RWPE1 (cell line): ENCODE data around the gene CDR2.

ENCODE experiments used
- CTCF ChIA-PET: fragments of 350-600 bp; sonication (Branson Sonifier 250); formaldehyde crosslinking; extraction: SDS; loops from one replicate; lab custom pipeline; 2021; lab: Yijun Ruan, JAX
- POLR2A ChIA-PET: fragments of 400-600 bp; formaldehyde crosslinking; extraction: SDS; loops from one replicate; lab custom pipeline; 2020; ENCODE audit warnings: antibody characterized with exemption; ENCODE audit not compliant: low non-redundant PET; lab: Yijun Ruan, JAX
- DNase-seq: peaks from one replicate; pipeline ENCODE4 v3.0.0; 2012; ENCODE audit warnings: low spot score
- H3K27ac ChIP-seq: fragments of 450-650 bp; 2 replicates; pipeline ENCODE4 v1.5.1; 2017
- TF ChIP-seq, protein P1 (sequence below): fragments of 450-650 bp; conservative IDR thresholded peaks from 2 replicates; pipeline ENCODE4 v1.5.1; 2017; ENCODE audit warnings: low read depth, mild to moderate bottlenecking

The CDR2 gene

GRCh38 chr16:22299036-22299435 lies 75.4 kb downstream of the CDR2 start:
- POLR2A ChIA-PET, result interaction anchor here (0.6 kb wide), 1 partner anchor 74 kb away, joined by 3 read pairs; no protein-coding TSS in a partner anchor
- CTCF ChIA-PET, result interaction anchor here (0.6 to 0.7 kb wide), 3 partner anchors 9 to 176 kb away, joined by 3 read pairs; no protein-coding TSS in a partner anchor
- H3K27ac ChIP-seq, result peak overlapping the region; percentile 18; the same call in 1 of the 2 replicates
- DNase-seq, result no peak
- TF ChIP-seq, protein P1, sequence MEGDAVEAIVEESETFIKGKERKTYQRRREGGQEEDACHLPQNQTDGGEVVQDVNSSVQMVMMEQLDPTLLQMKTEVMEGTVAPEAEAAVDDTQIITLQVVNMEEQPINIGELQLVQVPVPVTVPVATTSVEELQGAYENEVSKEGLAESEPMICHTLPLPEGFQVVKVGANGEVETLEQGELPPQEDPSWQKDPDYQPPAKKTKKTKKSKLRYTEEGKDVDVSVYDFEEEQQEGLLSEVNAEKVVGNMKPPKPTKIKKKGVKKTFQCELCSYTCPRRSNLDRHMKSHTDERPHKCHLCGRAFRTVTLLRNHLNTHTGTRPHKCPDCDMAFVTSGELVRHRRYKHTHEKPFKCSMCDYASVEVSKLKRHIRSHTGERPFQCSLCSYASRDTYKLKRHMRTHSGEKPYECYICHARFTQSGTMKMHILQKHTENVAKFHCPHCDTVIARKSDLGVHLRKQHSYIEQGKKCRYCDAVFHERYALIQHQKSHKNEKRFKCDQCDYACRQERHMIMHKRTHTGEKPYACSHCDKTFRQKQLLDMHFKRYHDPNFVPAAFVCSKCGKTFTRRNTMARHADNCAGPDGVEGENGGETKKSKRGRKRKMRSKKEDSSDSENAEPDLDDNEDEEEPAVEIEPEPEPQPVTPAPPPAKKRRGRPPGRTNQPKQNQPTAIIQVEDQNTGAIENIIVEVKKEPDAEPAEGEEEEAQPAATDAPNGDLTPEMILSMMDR, result no peak

GRCh38 chr16:22297871-22298733 lies 76.3 kb downstream of the CDR2 start:
- TF ChIP-seq, protein P1, result no peak
- ChIA-PET POLR2A (no interaction called here), CTCF (interaction anchor here (0.6 to 1.3 kb wide), 4 partner anchors 106 to 345 kb away, joined by 3 to 6 read pairs (median 4); no protein-coding TSS in a partner anchor)
- DNase-seq, result peak; percentile 87
- H3K27ac ChIP-seq, result peak overlapping the region; percentile 90

DNA sequence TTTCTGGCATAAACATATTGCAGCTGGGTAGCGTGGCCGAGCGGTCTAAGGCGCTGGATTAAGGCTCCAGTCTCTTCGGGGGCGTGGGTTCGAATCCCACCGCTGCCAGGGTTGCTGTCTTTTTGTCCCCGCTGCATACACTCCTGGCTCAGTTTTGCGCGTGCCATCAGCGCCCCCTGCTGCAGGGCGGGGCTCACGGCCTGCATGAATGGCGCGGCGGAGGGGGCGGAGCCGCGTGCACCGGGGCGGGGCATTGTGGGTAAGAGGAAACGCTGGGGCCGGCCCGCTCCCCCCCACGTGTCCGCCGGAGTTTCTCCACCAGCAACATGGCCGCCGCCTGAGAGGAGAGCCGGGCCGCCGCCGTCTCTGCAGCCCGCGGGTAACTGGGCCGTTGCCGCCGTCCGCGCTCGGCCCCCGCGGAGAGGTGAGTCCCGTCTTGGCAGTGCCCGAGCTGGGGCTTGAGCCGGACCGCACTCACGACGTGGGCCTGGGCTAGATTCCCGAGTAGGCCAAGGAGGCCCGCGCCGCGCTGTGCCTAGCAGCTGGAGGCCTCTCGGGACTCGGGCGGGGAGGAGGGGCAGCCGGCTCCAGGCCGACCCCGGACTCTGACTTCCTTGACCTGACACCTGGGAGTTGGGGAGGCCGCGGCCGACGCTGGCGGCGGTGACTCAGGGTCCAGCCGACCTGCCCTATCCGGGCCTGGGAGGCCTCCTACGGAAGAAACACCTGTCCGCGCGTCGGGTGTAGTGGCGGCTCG lies 77.1 kb downstream of the CDR2 start, which contains the start of gene POLR3E:
POLR3E (plus strand) TSS at position 296 of the 757 bp plus-strand sequence. CDS start 5,560 bp downstream, outside the sequence.
- peak within 1 kb of the TSS; percentile 90 for H3K27ac ChIP-seq
- POLR2A ChIA-PET, result no interaction called here
- peak; percentile 97 for DNase-seq
- TF ChIP-seq, protein P1, result peak; percentile 90
- CTCF ChIA-PET, result interaction anchor here (0.5 to 1.4 kb wide), 7 partner anchors 56 to 1138 kb away, joined by 3 to 7 read pairs (median 3); partner anchors contain the start of gene EEF2K

- CTCF ChIA-PET, result interaction anchor here (0.5 to 1.4 kb wide), 7 partner anchors 55 to 1137 kb away, joined by 3 to 7 read pairs (median 3); partner anchors contain the start of gene EEF2K
- no peak overlapping the region; the same call in 1 of the 2 replicates for H3K27ac ChIP-seq
- no peak for DNase-seq
- TF ChIP-seq, protein P1, result no peak
- POLR2A ChIA-PET, result no interaction called here
Observed at GRCh38 chr16:22296225-22297113, 78.0 kb downstream of the CDR2 start.
